ENCODE measurements around the gene NAA10. TPM values are rescaled to one million over a fixed set of nuclear protein-coding genes. Genes with fewer than 3 reads are reported as not detected.

NAA10 gene
- total RNA-seq, 1 experiment from 2014 or later: 107 TPM

DNA sequence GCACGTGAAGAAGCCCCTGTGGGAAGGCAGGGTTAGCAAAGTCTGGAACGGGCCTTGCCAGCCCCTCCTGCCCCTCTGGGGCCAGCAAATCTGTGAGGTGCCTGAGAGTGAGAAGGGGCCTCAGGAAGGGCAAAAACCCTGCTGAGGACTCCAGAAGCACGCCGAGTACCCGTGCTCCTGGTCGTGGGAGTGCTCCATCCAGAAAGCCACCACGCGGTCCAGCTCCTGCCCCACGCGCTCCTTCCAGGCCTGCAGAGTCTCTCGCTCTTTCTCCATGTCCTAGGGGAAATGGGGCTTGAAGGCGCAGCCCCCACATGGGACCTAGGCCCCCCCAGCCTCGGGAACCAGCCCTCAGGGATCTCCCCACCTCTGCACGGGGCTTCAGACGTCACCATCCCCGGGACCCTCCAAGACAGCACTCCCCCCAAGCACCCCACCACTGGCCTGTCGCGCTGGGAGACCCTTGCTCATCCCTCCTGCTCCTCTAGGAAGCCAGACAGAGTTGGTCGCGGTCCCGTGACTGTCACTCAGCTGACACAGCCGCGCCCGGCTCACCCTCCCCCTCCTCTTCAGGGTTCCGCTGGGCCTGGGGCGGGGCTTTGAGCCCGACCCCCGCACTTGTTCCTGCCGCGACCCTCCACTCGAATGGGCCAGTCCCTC, 9.4 kb upstream of the NAA10 start, which contains the start of gene RENBP:
Gene RENBP (minus strand): TSS at position 504 of the 660 bp plus-strand sequence. CDS start 33 bp downstream, at position 471.
- ChIA-PET POLR2A (interaction anchor here (0.6 to 1.4 kb wide), 2 partner anchors 8 to 16 kb away, joined by 4 to 8 read pairs; no protein-coding TSS in a partner anchor), CTCF (interaction anchor here (1.0 to 7.3 kb wide), 5 partner anchors 8 to 60 kb away, joined by 3 to 116 read pairs (median 3); partner anchors contain the start of gene ARHGAP4)
- no peaks in the 10 kb centered on the region for H3K36me3 Mint-ChIP-seq
- peak; percentile 57 for DNase-seq (ENCODE audit: low spot score)
- peak within 1 kb of the TSS; percentile 56 for H3K4me3 Mint-ChIP-seq
- peak; percentile 24 for ATAC-seq
- no peak within 1 kb of the TSS for H3K27ac Mint-ChIP-seq
- no peaks in the 10 kb centered on the region for H3K9me3 Mint-ChIP-seq
- TF ChIP-seq ATF1 (CRISPR knock-in tag; IDR thresholded peaks at IDR 0.05): no peak
- peak; percentile 60 for TF ChIP-seq USF2 (CRISPR knock-in tag; IDR thresholded peaks at IDR 0.05)
- TF ChIP-seq, protein P1, sequence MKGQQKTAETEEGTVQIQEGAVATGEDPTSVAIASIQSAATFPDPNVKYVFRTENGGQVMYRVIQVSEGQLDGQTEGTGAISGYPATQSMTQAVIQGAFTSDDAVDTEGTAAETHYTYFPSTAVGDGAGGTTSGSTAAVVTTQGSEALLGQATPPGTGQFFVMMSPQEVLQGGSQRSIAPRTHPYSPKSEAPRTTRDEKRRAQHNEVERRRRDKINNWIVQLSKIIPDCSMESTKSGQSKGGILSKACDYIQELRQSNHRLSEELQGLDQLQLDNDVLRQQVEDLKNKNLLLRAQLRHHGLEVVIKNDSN (CRISPR knock-in tag; IDR thresholded peaks at IDR 0.05): peak; percentile 58; the same call in 1 of the 2 replicates
- TF ChIP-seq ZNF263 (CRISPR knock-in tag; IDR thresholded peaks at IDR 0.05; ENCODE audit: low read depth): peak; percentile 75; the same call in 1 of the 2 replicates
- TF ChIP-seq E2F4 (CRISPR knock-in tag; IDR thresholded peaks at IDR 0.05; ENCODE audit: borderline replicate concordance, low read depth): no peak
- no peaks in the 10 kb centered on the region for H3K27me3 Mint-ChIP-seq (ENCODE audit: low read depth)
- peaks cover 24% of the 10 kb centered on the region for H3K4me1 Mint-ChIP-seq

GRCh38 chrX:153941336-153942252, 6.8 kb upstream of the NAA10 start:
- peaks cover 15% of the 10 kb centered on the region for H3K4me1 Mint-ChIP-seq
- no peaks in the 10 kb centered on the region for H3K36me3 Mint-ChIP-seq
- peak overlapping the region; percentile 90 for H3K27ac Mint-ChIP-seq
- TF ChIP-seq, protein P2, sequence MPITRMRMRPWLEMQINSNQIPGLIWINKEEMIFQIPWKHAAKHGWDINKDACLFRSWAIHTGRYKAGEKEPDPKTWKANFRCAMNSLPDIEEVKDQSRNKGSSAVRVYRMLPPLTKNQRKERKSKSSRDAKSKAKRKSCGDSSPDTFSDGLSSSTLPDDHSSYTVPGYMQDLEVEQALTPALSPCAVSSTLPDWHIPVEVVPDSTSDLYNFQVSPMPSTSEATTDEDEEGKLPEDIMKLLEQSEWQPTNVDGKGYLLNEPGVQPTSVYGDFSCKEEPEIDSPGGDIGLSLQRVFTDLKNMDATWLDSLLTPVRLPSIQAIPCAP (CRISPR knock-in tag; IDR thresholded peaks at IDR 0.05): no peak
- TF ChIP-seq MLX (CRISPR knock-in tag; IDR thresholded peaks at IDR 0.05): no peak
- TF ChIP-seq NR1H2 (CRISPR knock-in tag; IDR thresholded peaks at IDR 0.05): no peak
- TF ChIP-seq MAX (CRISPR knock-in tag; IDR thresholded peaks at IDR 0.05): 0 out of 2 replicates have a peak, but pooled peaks have one; percentile 25
- TF ChIP-seq USF2 (CRISPR knock-in tag; IDR thresholded peaks at IDR 0.05): peak; percentile 43
- no peak for TF ChIP-seq CTCF (IDR thresholded peaks at IDR 0.05)
- H3K9me3 Mint-ChIP-seq: no peaks in the 10 kb centered on the region
- POLR2A ChIA-PET: interaction anchor here (0.7 to 1.5 kb wide), 3 partner anchors 13 to 113 kb away, joined by 4 to 8 read pairs (median 5); no protein-coding TSS in a partner anchor
- ATAC-seq (peak; percentile 38), DNase-seq (ENCODE audit: low spot score) (no peak)
- CTCF ChIA-PET: interaction anchor here (0.6 to 1.6 kb wide), 7 partner anchors 13 to 273 kb away, joined by 3 to 6 read pairs (median 4); no protein-coding TSS in a partner anchor
- H3K27me3 Mint-ChIP-seq (ENCODE audit: low read depth): no peaks in the 10 kb centered on the region
- peak overlapping the region; percentile 52 for H3K4me3 Mint-ChIP-seq
